Keratinocyte (primary cell): Measurements from ENCODE around the gene ATF7IP. TPM values are rescaled to one million over a fixed set of nuclear protein-coding genes. Genes with fewer than 3 reads are reported as not detected.

ENCODE experiments used
- DNase-seq: peaks from one replicate; pipeline ENCODE4 v3.0.0-alpha.2; 2011; ENCODE audit warnings: low read depth, missing footprints, low spot score
- FAIRE-seq: peaks from 2 replicates; lab custom pipeline; 2011; peaks lifted over from hg19 to GRCh38; lab: Jason Lieb, UNC
- H2AFZ ChIP-seq: 2 replicates; pipeline ENCODE4 v1.6.0; 2012; ENCODE audit warnings: low read length, control low read depth, inconsistent platforms; ENCODE audit not compliant: control insufficient read depth
- H3K27ac ChIP-seq: 2 replicates; pipeline ENCODE4 v1.5.1; 2011; ENCODE audit warnings: low read length; ENCODE audit not compliant: control insufficient read depth, insufficient read depth
- H3K27me3 ChIP-seq: 3 replicates; pipeline ENCODE4 v1.6.0; 2011; ENCODE audit warnings: low read length; ENCODE audit not compliant: control insufficient read depth, insufficient read depth; ENCODE audit errors: extremely low read depth
- H3K36me3 ChIP-seq, 2 experiments: 2 replicates in 1 of 2; 3 replicates in 1 of 2; pipeline ENCODE4 v1.5.1; 2011; ENCODE audit warnings: low read length in 2 of 2, mild to moderate bottlenecking in 1 of 2; ENCODE audit not compliant: control insufficient read depth in 2 of 2, insufficient read depth in 2 of 2; ENCODE audit errors: extremely low read depth in 1 of 2
- H3K4me1 ChIP-seq: 3 replicates; pipeline ENCODE4 v1.5.1; 2011; ENCODE audit warnings: low read length; ENCODE audit not compliant: control insufficient read depth, insufficient read depth; ENCODE audit errors: extremely low read depth
- H3K4me2 ChIP-seq: 3 replicates; pipeline ENCODE4 v1.6.0; 2011; ENCODE audit warnings: low read depth, low read length; ENCODE audit not compliant: control insufficient read depth, insufficient read depth; ENCODE audit errors: extremely low read depth
- H3K4me3 ChIP-seq, 3 experiments: fragments of 200-600 bp in 1 of 3; sonication (generic) in 1 of 3; 2 replicates in 2 of 3; 3 replicates in 1 of 3; pipeline ENCODE4 v1.5.1; 2011 to 2016; ENCODE audit warnings: low read length in 3 of 3, mild to moderate bottlenecking in 3 of 3, control low read depth in 2 of 3, inconsistent platforms in 1 of 3, low read depth in 1 of 3, mixed read lengths in 1 of 3, mixed run types in 1 of 3, moderate library complexity in 1 of 3; ENCODE audit not compliant: control insufficient read depth in 2 of 3, insufficient read depth in 2 of 3; ENCODE audit errors: extremely low read depth in 1 of 3
- H3K79me2 ChIP-seq: 2 replicates; pipeline ENCODE4 v1.6.0; 2012; ENCODE audit warnings: low read length; ENCODE audit not compliant: control insufficient read depth, insufficient read depth
- H3K9ac ChIP-seq: 3 replicates; pipeline ENCODE4 v1.6.0; 2011; ENCODE audit warnings: low read length; ENCODE audit not compliant: control insufficient read depth, insufficient read depth; ENCODE audit errors: extremely low read depth
- H3K9me1 ChIP-seq: 3 replicates; pipeline ENCODE4 v1.6.0; 2011; ENCODE audit warnings: low read length; ENCODE audit not compliant: control insufficient read depth, insufficient read depth; ENCODE audit errors: extremely low read depth
- H3K9me3 ChIP-seq: 2 replicates; pipeline ENCODE4 v1.5.1; 2012; ENCODE audit warnings: low read depth, low read length; ENCODE audit not compliant: control insufficient read depth
- H4K20me1 ChIP-seq: 3 replicates; pipeline ENCODE4 v1.6.0; 2011; ENCODE audit warnings: low read length; ENCODE audit not compliant: control insufficient read depth, insufficient read depth; ENCODE audit errors: extremely low read depth
- EZH2 ChIP-seq: IDR thresholded peaks from one replicate; pipeline ENCODE4 v1.6.1; 2012; ENCODE audit warnings: inconsistent platforms, mild to moderate bottlenecking, low read length, moderate library complexity
- dilution Hi-C: fragments of 300-500 bp; cut with MboI; formaldehyde crosslinking; loops from one replicate; pipeline ENCODE4 v1.7.0; 2020; ENCODE audit warnings: low sequenced_read_pairs; ENCODE audit not compliant: extremely low pct_ligation_motif_present
- polyA plus RNA-seq, 5 experiments: library from polyadenylated mRNA; depleted of rRNA in 3 of 5; stranded (reverse) in 3 of 5; stranded (forward) in 1 of 5; unstranded in 1 of 5; fragments of >200 nt; gene quantifications; 1 replicate in 1 of 5; 2 replicates in 3 of 5; 3 replicates in 1 of 5; pipeline versions ENCODE4 v1.2.1 to v1.2.3, GENCODE V29; 2011 to 2012; ENCODE audit warnings: missing spikeins in 2 of 5, low read depth in 1 of 5, low replicate concordance in 1 of 5
- TF ChIP-seq, protein P1 (sequence below), 3 experiments: IDR thresholded peaks in 1 of 3; conservative IDR thresholded peaks in 1 of 3; optimal IDR thresholded peaks in 1 of 3; 2 replicates in 2 of 3; 3 replicates in 1 of 3; pipeline versions ENCODE3 to v1.5.1; 2011; ENCODE audit warnings: low read length in 3 of 3, mild to moderate bottlenecking in 3 of 3, moderate library complexity in 2 of 3, control low read depth in 1 of 3, inconsistent platforms in 1 of 3; ENCODE audit not compliant: insufficient read depth in 2 of 3; ENCODE audit errors: extremely low read depth in 1 of 3

ATF7IP gene
- polyA plus RNA-seq, 1 donor (not counting 4 experiments of a cell fraction or from before 2014, with no cell fraction given): 16.3 TPM

GRCh38 chr12:14454098-14454907 is 88.8 kb downstream of the ATF7IP start:
- Histone ChIP-seq H3K4me1 (peaks cover 3% of the 10 kb centered on the region), H3K4me3 (no peak overlapping the region), H3K9me3 (no peaks in the 10 kb centered on the region), H3K79me2 (peaks cover 7% of the 10 kb centered on the region), H3K9ac (no peak overlapping the region), H3K36me3 (peaks cover 7 to 21% of the 10 kb centered on the region in 2 experiments), H3K9me1 (no peaks in the 10 kb centered on the region), H2AFZ (no peak overlapping the region), H3K27me3 (no peaks in the 10 kb centered on the region), H3K27ac (no peak overlapping the region), H4K20me1 (no peaks in the 10 kb centered on the region), H3K4me2 (no peak overlapping the region)
- DNase-seq (peak; percentile 30), FAIRE-seq (peak; percentile 80)
- dilution Hi-C loops: loop anchor here (10.0 kb wide), 1 partner anchor 220 kb away; no protein-coding TSS in a partner anchor
- TF ChIP-seq, protein P1, sequence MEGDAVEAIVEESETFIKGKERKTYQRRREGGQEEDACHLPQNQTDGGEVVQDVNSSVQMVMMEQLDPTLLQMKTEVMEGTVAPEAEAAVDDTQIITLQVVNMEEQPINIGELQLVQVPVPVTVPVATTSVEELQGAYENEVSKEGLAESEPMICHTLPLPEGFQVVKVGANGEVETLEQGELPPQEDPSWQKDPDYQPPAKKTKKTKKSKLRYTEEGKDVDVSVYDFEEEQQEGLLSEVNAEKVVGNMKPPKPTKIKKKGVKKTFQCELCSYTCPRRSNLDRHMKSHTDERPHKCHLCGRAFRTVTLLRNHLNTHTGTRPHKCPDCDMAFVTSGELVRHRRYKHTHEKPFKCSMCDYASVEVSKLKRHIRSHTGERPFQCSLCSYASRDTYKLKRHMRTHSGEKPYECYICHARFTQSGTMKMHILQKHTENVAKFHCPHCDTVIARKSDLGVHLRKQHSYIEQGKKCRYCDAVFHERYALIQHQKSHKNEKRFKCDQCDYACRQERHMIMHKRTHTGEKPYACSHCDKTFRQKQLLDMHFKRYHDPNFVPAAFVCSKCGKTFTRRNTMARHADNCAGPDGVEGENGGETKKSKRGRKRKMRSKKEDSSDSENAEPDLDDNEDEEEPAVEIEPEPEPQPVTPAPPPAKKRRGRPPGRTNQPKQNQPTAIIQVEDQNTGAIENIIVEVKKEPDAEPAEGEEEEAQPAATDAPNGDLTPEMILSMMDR (optimal IDR thresholded peaks at IDR 0.05 in 1 of 3, IDR thresholded peaks at IDR 0.05 in 1 of 3, conservative IDR thresholded peaks at IDR 0.05 in 1 of 3; ENCODE audit: extremely low read depth in 1 of 3, insufficient read depth in 2 of 3, low read length in 3 of 3): peak; percentile 63 to 92 (median 91)
- no peak for TF ChIP-seq EZH2

GRCh38 chr12:14460212-14460841 is 94.8 kb downstream of the ATF7IP start:
- Histone ChIP-seq H3K79me2 (peaks cover 2% of the 10 kb centered on the region), H3K27me3 (no peaks in the 10 kb centered on the region), H3K4me3 (no peak overlapping the region), H3K27ac (no peak overlapping the region), H3K4me2 (no peak overlapping the region), H2AFZ (no peak overlapping the region), H3K9ac (no peak overlapping the region), H3K9me1 (no peaks in the 10 kb centered on the region), H3K36me3 (peaks cover 12 to 14% of the 10 kb centered on the region in 2 experiments), H4K20me1 (no peaks in the 10 kb centered on the region), H3K9me3 (no peaks in the 10 kb centered on the region), H3K4me1 (no peaks in the 10 kb centered on the region)
- FAIRE-seq (no peak), DNase-seq (no peak)
- dilution Hi-C loops: no loop called here
- TF ChIP-seq, protein P1 (optimal IDR thresholded peaks at IDR 0.05 in 1 of 3, IDR thresholded peaks at IDR 0.05 in 1 of 3, conservative IDR thresholded peaks at IDR 0.05 in 1 of 3; ENCODE audit: extremely low read depth in 1 of 3, insufficient read depth in 2 of 3, low read length in 3 of 3): no peak
- no peak for TF ChIP-seq EZH2
